HepG2 (cell line): ENCODE data around the gene IQCM. TPM values are rescaled to one million over a fixed set of nuclear protein-coding genes. Genes with fewer than 3 reads are reported as not detected.

ENCODE experiments used
- ATAC-seq: fragments of 200-7000 bp; cut with Tn5 transposase; 3 replicates; pipeline ENCODE4 v1.9.1; 2020; ENCODE audit warnings: mild to moderate bottlenecking, moderate library complexity
- BruUV-seq: library from RNA; stranded (reverse); fragments of 400-500 nt; replicated peaks from 2 replicates; lab custom pipeline; 2021; lab: Mats Ljungman, UMichigan
- CTCF ChIA-PET: fragments of 300-600 bp; formaldehyde crosslinking; extraction: SDS; loops from one replicate; lab custom pipeline; 2021; ENCODE audit warnings: low total read pairs, inconsistent platforms, low intra/inter-chr PET ratio; lab: Yijun Ruan, JAX
- POLR2A ChIA-PET: fragments of 350-600 bp; sonication (Branson Sonifier 250); formaldehyde crosslinking; loops from one replicate; lab custom pipeline; 2020; ENCODE audit warnings: antibody characterized with exemption, inconsistent platforms; lab: Yijun Ruan, JAX
- DNase-seq: peaks from one replicate; pipeline ENCODE4 v3.0.0-alpha.2; 2015; ENCODE audit warnings: low spot score
- FAIRE-seq: peaks from 3 replicates; lab custom pipeline; 2011; peaks lifted over from hg19 to GRCh38; lab: Jason Lieb, UNC
- H2AFZ ChIP-seq: one replicate; pipeline ENCODE4 v1.6.1; 2011; ENCODE audit warnings: low read length, inconsistent platforms
- H3K27ac ChIP-seq: fragments of 300-600 bp; 3 replicates; pipeline ENCODE4 v1.8.0; 2011; ENCODE audit warnings: mixed run types, mild to moderate bottlenecking, mixed read lengths, low read length, inconsistent platforms; ENCODE audit not compliant: insufficient read depth; ENCODE audit errors: extremely low read length
- H3K27me3 ChIP-seq, 2 experiments: fragments of 200-600 bp in 1 of 2; 2 replicates in 1 of 2; 3 replicates in 1 of 2; pipeline versions ENCODE4 v1.6.0 to v1.8.0; 2011; ENCODE audit warnings: low read length in 2 of 2, mild to moderate bottlenecking in 2 of 2, moderate library complexity in 2 of 2, inconsistent platforms in 1 of 2; ENCODE audit not compliant: insufficient read depth in 2 of 2, control insufficient read depth in 1 of 2
- H3K36me3 ChIP-seq, 2 experiments: fragments of 200-600 bp in 1 of 2; replicated peaks in 1 of 2; 2 replicates in 1 of 2; 3 replicates in 1 of 2; pipeline versions ENCODE4 v1.5.1 to v1.8.0; 2011; ENCODE audit warnings: low read length in 2 of 2, inconsistent platforms in 1 of 2; ENCODE audit not compliant: insufficient read depth in 2 of 2, control insufficient read depth in 1 of 2
- H3K4me1 ChIP-seq: 2 replicates; pipeline ENCODE4 v1.5.1; 2012; ENCODE audit warnings: low read length, inconsistent platforms; ENCODE audit not compliant: insufficient read depth
- H3K4me2 ChIP-seq: 2 replicates; pipeline ENCODE4 v1.6.0; 2011; ENCODE audit warnings: low read depth, low read length, inconsistent platforms
- H3K4me3 ChIP-seq, 3 experiments: fragments of 200-600 bp in 1 of 3; sonication (generic), shearing (Covaris generic) in 1 of 3; replicated peaks in 1 of 3; 2 replicates each; pipeline ENCODE4 v1.5.1; 2011 to 2016; ENCODE audit warnings: low read length in 3 of 3, inconsistent platforms in 2 of 3, low read depth in 2 of 3, mild to moderate bottlenecking in 2 of 3, control low read depth in 1 of 3, mixed read lengths in 1 of 3; ENCODE audit not compliant: insufficient read depth in 1 of 3
- H3K79me2 ChIP-seq: one replicate; pipeline ENCODE4 v1.6.1; 2011; ENCODE audit warnings: low read length, inconsistent platforms; ENCODE audit not compliant: insufficient read depth
- H3K9ac ChIP-seq: 2 replicates; pipeline ENCODE4 v1.6.0; 2011; ENCODE audit warnings: mild to moderate bottlenecking, low read depth, low read length, inconsistent platforms; ENCODE audit not compliant: insufficient read depth
- H3K9me3 ChIP-seq: 2 replicates; pipeline ENCODE4 v1.5.1; 2012; ENCODE audit warnings: mild to moderate bottlenecking, low read length
- H4K20me1 ChIP-seq: 2 replicates; pipeline ENCODE4 v1.6.0; 2011; ENCODE audit warnings: inconsistent platforms, mild to moderate bottlenecking, low read length, moderate library complexity; ENCODE audit not compliant: insufficient read depth
- BCLAF1 ChIP-seq: fragments of 450-650 bp; IDR thresholded peaks from 2 replicates; pipeline ENCODE4 v1.6.1; 2017; ENCODE audit warnings: mild to moderate bottlenecking
- FOXP1 ChIP-seq, 2 experiments: fragments of 450-650 bp in 1 of 2; IDR thresholded peaks; 2 replicates each; pipeline ENCODE4 v1.6.1; 2017 to 2018; ENCODE audit warnings: antibody characterized with exemption in 1 of 2
- GMEB1 ChIP-seq: sonication (generic); formaldehyde crosslinking; IDR thresholded peaks from 2 replicates; pipeline ENCODE4 v1.5.1; 2020; ENCODE audit warnings: missing genetic modification reagents, mild to moderate bottlenecking, borderline replicate concordance
- NR2F2 ChIP-seq: IDR thresholded peaks from 2 replicates; pipeline ENCODE4 v1.6.1; 2012; ENCODE audit warnings: low read depth, inconsistent platforms, borderline replicate concordance
- POLR2G ChIP-seq: fragments of 200-400 bp; formaldehyde crosslinking; IDR thresholded peaks from 2 replicates; pipeline ENCODE4 v1.6.1; 2018; ENCODE audit warnings: mild to moderate bottlenecking, low read depth, low read length, moderate library complexity
- REXO4 ChIP-seq: sonication (generic); formaldehyde crosslinking; IDR thresholded peaks from 2 replicates; pipeline ENCODE4 v1.8.0; 2022; ENCODE audit warnings: missing genetic modification reagents, mild to moderate bottlenecking, borderline replicate concordance
- ZBTB26 ChIP-seq: IDR thresholded peaks from 2 replicates; pipeline ENCODE4 v1.6.1; 2016; ENCODE audit warnings: missing compliant biosample characterization, missing genetic modification reagents, borderline replicate concordance
- ZNF383 ChIP-seq: sonication (generic); formaldehyde crosslinking; IDR thresholded peaks from 2 replicates; pipeline ENCODE4 v1.4.0; 2020; ENCODE audit warnings: missing genetic modification reagents, mild to moderate bottlenecking, borderline replicate concordance
- WGBS: methylation state at CpG from one replicate; pipeline ENCODE4 v1.1.6; 2017; ENCODE audit warnings: low lambda C conversion rate; 5-methylcytosine and 5-hydroxymethylcytosine counted together
- in situ Hi-C: cut with HindIII; loops from 2 replicates; pipeline ENCODE4 v1.10.0; 2017; ENCODE audit warnings: low pct_unique_long_range_greater_than_20kb; ENCODE audit not compliant: extremely low pct_ligation_motif_present
- intact Hi-C: fragments of 100-400 bp; cut with micrococcal nuclease; formaldehyde crosslinking; loops from one replicate; pipeline ENCODE4 v1.10.0; 2022; ENCODE audit not compliant: unreplicated experiment
- polyA plus RNA-seq, 8 experiments: library from polyadenylated mRNA; depleted of rRNA in 3 of 8; stranded (reverse) in 7 of 8; unstranded in 1 of 8; fragments of >200 nt; fragmentation: Illumina TruSeq in 4 of 8; extraction: Trizol in 4 of 8; gene quantifications; 2 replicates each; pipeline versions ENCODE4 v1.2.1 to v1.2.3, GENCODE V29; 2011 to 2016; ENCODE audit warnings: low read depth in 4 of 8, missing spikeins in 1 of 8, mixed read lengths in 1 of 8; ENCODE audit not compliant: insufficient read depth in 1 of 8
- total RNA-seq, 5 experiments: library from RNA; depleted of rRNA; stranded (reverse); fragments of >200 nt; fragmentation: Illumina TruSeq; extraction: Trizol; gene quantifications; 2 replicates each; pipeline ENCODE4 v1.2.3, GENCODE V29; 2016; ENCODE audit warnings: low read depth in 1 of 5
- TF ChIP-seq, protein P1 (sequence below): sonication (generic); formaldehyde crosslinking; IDR thresholded peaks from 2 replicates; pipeline ENCODE4 v1.4.0; 2020; ENCODE audit warnings: missing genetic modification reagents

The IQCM gene
- total and polyA plus RNA-seq, 2 of the 13 experiments (the other 11 are each of a cell fraction or from before 2014, with no cell fraction given), result not detected

GRCh38 chr4:149841686-149842085 lies 26.0 kb upstream of the IQCM start:
- FAIRE-seq, result no peak
- POLR2A ChIA-PET, result no interaction called here
- Histone ChIP-seq H2AFZ (no peak overlapping the region), H3K27me3 (no peaks in the 10 kb centered on the region), H4K20me1 (no peaks in the 10 kb centered on the region), H3K36me3 (no peaks in the 10 kb centered on the region), H3K79me2 (no peaks in the 10 kb centered on the region), H3K4me3 (no peak overlapping the region), H3K27ac (no peak overlapping the region), H3K9ac (no peak overlapping the region), H3K9me3 (no peaks in the 10 kb centered on the region), H3K4me2 (no peak overlapping the region), H3K4me1 (no peaks in the 10 kb centered on the region)
- no peak for DNase-seq
- intact Hi-C loops, result no loop called here
- in situ Hi-C loops, result no loop called here
- BruUV-seq, result no TSS peak
- TF ChIP-seq FOXP1 (IDR thresholded peaks at IDR 0.05) (no peak), FOXP1 (CRISPR knock-in tag; IDR thresholded peaks at IDR 0.05) (no peak), ZNF383 (CRISPR knock-in tag) (no peak), REXO4 (CRISPR knock-in tag) (no peak), GMEB1 (CRISPR knock-in tag) (no peak), ZBTB26 (CRISPR knock-in tag) (no peak), BCLAF1 (no peak), POLR2G (no peak), NR2F2 (no peak)
- TF ChIP-seq, protein P1, sequence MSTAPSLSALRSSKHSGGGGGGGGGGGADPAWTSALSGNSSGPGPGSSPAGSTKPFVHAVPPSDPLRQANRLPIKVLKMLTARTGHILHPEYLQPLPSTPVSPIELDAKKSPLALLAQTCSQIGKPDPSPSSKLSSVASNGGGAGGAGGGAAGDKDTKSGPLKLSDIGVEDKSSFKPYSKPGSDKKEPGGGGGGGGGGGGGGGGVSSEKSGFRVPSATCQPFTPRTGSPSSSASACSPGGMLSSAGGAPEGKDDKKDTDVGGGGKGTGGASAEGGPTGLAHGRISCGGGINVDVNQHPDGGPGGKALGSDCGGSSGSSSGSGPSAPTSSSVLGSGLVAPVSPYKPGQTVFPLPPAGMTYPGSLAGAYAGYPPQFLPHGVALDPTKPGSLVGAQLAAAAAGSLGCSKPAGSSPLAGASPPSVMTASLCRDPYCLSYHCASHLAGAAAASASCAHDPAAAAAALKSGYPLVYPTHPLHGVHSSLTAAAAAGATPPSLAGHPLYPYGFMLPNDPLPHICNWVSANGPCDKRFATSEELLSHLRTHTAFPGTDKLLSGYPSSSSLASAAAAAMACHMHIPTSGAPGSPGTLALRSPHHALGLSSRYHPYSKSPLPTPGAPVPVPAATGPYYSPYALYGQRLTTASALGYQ (CRISPR knock-in tag), result no peak
- WGBS, result 4% methylated on average over 1 of the region's 1 CpG
- CTCF ChIA-PET, result no interaction called here
- ATAC-seq, result no peak
